Activated T-helper 1 cell treated with Interleukin-2 at 50 U/mL for 16 hours (primary cell): Measurements from ENCODE around the gene HOXA2.

Experiments
- DNase-seq: peaks from one replicate; pipeline ENCODE4 v3.0.0-alpha.2; 2020; ENCODE audit warnings: low read depth

The HOXA2 gene

DNA sequence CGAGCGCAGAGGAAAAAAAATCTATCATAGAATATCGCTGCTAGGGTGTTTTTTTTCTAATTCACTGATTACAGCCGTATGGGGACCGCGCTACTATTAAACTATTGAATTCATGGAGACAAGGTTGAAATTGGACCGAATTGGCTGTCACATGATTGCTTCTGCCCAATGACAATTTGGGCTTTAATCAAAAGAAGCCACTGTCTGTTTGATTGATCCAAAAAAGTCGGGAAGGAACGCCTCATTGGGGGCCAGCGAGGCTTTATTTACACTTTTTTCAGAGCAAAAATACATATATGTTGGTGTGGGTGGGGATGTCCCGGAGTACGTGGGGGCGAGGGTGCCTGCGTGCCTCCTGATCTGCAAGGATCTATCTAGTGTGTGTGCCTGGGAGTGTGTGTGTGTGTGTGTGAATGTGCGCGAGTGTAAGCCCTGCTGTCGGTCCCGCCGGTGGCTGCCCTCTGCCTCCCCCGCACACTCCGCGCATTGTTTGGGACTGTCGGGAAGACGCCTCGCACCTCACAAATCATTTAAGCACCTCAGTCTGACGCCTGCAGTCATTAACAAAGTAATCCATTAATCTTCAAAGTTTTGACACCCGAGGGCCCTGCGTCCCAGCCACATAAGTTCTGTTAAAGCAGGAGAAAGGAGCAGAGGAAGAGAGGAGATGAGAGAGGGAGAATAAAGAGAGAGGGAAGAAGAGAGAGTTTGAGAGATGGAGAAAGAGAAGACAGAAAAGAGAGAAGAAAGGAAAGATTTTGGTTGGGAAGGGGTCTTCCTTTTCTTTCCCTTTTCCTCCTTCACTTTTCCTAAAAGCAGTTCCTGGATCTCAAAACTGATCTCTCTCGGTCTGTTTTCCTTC is at the start of gene HOXA2:
Gene HOXA2, minus strand, starts transcription at position 103 of the 862 bp plus-strand sequence. CDS start 183 bp downstream, outside the sequence.
- DNase-seq, result no peak

DNA sequence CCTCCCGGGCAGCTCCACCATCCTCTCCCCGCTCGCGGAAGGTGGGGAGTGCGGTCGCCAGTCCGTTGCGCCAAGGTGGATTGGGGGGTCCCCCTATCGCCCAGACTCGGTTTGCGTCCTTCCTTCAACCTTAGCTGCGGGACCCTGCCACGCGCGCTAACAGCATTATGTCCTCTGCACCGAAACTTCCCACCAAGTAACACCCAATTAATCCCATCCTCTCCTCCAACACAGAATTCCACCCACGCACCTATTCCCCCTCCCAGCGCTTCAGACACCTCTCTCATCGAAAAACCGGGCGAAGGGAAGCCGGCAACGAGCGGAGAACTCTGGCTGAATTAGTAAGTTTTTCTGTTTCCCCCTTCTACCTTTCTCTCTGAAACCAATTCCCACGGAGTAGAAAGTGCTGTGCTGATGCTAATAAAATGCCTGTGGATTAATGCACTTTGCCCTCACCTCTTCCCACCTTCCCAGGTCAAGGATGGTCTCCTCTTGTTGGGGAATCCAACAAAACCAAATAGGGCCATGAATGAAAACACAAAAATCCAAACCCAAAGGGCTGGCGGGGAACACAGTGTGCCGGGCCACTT is 49.0 kb upstream of the HOXA2 start:
- no peak for DNase-seq

DNA sequence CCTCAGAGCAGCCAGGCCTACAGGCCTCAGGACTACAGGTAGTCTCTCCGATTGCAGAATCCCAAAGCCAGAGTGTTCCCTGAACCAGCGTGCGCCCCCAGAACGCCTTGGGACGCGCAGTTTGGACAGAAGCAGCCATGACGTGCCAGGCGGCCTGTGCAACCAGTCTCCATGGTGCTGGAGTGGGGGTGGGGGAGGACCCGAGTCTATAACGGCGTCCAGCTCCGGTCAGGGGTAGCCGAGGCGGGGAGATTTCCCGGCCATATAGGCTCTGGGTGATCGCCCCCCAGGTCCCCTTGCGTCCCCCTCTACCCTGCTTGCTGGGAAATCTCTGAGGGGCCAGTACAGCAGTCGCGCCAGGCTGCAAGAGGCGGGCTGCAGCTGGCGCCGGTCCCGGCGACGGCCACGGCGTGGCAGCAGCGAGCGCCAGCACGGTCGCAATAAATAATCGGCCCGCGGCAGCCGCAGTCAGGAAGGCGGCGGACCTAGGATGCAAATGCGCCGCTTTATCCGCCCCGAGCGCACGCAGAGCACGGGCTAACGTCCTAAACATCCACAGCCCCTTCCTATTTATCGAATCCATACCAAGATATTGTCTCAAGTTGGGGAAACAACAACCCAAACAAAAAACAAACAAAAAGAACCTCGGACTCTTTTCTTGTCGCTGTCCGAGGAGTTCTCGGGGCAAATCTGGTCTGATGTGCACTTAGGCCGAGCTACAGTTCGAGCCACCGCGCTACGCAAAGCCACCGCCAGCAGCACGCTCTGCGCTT is 48.3 kb upstream of the HOXA2 start:
- DNase-seq, result peak; percentile 34

DNA sequence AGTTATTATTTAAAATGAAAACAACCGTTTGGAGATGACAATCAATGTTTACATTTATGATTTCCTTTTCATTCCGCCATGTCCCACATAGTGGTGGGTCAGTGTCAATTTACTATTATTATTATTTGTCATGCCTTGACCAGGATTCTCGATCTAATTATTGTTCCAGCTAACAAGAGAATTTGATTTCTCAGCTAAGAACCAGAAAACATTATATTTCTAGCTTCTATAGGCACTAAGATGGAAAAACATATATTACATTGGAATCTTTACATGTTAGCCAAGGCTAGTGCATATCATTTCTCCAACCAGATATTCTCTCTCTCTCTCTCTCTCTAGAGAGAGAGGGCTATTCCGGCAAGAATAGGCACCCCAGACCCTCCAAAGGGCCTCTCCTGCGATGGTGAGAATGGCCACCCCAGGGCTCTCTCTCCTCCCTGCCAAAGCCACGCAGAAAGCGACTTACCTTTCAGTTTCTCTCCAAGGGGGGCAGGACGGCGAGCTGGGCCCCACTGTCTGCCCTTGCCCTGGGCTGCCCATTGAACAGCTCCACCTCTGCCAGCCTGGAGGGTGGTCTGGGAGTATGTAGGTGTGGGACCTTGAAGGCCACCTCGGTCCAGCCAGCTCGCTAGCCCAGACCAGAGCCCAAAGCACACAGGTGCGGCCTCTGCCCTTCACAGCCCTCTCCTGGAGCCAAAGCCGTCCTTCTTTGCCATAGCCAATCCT is 47.5 kb upstream of the HOXA2 start:
- DNase-seq, result no peak

DNA sequence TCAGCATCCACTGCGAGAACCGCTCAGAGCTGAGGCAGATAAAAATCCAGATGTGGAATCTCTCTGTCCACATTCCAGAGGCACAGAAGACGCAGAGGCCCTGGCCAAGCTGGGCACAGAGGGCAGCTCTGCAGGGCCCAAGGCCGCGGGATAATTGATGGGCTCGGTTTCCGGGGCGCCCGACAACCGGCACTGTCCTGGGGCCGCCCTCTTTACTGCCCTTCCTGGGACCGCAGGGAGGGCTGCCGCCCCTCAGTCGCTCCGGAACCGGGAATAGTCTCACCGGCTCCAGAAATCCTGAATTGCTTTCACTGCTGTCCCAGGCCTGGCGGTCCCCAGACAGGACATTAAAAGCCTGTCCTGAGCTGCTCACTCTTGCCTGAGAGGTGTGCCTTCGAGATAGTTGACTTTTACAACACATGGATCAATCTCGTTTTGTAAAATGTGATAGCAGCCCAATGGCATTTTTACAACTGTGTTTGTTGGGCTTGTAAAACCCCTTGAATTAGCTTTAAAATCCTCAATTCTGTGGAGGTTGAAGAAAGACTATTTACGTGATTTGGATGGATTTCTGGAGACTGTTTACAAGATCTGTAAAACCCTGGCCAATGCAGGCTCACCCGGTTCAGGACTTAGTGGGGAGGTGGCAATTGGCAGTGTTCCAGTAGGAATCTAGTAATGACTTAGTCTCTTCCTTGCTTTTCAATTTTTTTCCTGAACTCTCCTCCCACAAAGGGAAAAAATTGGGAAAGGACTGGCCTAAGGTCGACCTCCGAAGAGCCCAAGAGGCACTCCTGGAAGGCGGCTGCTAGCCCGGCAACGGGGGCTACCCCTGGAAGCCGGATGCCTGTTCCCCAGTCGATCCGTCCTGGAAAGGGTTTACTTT is 46.5 kb upstream of the HOXA2 start:
- no peak for DNase-seq

DNA sequence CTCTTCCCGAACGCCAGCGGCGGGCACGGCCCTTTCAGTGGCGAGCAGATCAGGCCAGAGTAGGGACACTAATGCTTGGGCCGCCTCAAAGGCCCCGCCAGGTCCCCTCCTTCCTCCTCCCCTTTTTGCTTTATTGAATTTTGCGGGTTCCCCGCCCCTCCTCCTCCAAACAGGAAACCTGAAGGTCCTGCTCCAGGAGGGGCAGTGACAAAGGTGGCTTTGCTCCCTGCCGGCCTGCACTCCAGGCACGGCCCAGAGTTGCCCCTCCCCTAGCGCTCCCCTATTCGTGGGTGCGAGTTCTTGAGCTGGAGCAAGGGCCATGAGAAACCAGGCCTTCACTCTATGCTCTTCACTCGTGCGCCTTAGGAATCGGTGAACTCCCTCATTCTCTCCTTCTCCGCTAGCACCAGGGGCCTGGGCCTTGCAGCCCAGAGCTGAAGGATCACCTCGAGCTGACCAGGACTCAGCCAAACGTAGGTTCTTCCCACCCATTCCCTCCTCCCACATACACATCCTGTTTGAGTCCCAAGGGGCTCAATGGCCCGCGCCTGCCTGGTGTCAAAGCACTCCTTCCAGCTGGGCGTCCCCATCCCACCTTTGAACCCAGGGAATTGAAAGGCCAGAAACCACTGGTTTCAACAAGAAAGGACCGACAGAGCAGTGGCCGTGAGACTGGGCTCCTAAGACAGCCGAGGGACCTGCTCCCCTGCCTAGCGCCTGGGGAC is 45.7 kb upstream of the HOXA2 start:
- DNase-seq, result no peak

DNA sequence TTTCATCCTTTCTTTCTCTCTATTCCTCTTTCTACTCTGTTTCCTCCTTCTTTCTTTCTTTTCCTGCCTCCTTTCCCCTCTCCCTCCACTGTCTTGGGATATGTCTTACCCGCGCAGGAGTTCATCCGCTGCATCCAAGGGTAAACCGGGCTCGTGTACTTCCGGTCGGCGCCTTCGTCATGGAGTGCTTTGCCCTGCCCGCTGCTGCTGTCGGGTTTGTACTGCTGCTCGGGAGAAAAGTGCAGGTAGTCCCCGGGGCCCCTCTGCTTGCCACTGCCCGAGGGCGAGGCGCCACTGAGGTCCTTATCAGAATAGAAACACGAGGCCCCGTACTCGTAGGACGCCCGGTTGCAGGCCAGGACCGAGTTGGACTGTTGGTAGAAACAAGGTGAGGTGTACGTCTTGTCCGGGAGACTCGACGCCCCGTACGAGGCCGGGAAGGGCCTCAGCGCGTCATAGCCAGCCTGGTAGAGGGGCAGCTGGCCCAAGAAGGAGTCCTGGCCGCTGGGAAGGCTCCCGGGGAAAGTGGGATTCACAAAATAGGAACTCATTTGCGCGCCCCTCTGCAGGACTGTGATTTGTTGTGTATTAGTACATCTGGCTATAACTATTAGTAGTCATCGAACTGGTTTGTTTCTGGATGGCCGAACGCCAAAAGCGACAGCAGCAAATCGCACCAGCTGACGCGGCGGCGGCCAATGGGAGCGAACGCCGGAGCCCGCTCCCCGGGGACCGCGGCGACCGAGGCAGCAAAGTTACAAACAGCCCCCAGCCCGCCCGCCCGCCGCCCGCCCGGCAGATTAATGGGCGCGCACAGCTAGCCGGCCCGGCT is 44.9 kb upstream of the HOXA2 start, which contains the start of gene HOXA6:
Gene HOXA6, minus strand, starts transcription at position 576 of the 832 bp plus-strand sequence. Its CDS starts 25 bp downstream, at position 551.
- no peak for DNase-seq

DNA sequence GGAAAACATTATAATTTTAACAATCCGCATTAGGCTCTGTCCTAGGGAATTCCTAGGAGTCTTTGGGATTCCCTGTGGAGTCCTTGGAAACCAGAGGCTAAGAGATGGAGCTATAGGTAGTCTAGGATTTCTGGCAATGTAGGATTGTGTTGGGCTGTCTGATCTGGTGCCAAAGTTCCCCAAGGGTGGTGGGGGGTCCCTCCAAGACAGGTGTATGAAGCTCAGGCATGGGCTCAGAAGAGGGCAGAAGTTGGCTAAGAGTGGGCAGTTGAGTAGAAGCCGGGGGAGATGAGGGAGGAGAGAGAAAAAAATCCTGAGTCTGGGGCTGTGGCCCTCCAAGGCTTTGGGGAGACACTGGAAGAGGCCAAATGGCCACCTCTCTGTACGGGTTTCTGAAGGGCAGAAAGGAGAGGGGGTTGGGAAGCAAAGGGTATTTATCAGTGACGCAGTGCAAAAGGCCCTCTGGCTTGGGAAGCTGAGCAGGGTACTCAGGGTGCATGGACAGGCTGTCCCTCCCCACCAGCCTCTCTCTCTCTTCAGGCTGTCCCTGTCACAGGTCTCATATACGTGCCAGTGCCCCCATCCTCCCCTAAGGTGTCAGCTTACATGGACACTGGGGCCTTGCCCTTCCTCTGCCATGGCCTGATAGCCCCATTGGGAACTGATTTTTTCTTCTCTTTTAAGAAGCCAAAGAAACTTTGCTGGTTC is 44.2 kb upstream of the HOXA2 start:
- DNase-seq, result no peak

DNA sequence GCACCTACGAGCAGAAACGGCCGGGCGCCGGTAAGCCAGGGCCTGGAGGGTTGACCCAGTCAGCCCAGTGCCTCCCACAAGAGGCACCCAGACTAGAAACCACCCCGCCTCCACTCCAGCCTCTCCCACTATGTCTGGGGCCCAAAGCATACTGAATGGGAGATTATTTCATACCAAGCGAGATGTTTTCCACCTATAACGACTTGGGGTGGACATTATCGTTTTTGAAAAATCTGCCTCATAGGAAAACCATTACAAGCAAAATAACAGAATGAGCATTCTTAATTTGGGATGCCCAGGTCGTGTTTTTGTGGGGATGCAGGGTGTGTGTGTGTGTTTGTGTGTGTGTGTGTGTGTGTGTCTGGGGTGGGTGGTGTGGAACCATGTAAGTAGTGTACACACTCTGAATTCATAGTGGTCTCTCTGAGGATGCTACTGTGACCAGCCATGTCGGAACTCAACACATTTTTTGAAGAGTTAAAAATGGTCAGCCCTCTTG is 43.5 kb upstream of the HOXA2 start:
- no peak for DNase-seq

DNA sequence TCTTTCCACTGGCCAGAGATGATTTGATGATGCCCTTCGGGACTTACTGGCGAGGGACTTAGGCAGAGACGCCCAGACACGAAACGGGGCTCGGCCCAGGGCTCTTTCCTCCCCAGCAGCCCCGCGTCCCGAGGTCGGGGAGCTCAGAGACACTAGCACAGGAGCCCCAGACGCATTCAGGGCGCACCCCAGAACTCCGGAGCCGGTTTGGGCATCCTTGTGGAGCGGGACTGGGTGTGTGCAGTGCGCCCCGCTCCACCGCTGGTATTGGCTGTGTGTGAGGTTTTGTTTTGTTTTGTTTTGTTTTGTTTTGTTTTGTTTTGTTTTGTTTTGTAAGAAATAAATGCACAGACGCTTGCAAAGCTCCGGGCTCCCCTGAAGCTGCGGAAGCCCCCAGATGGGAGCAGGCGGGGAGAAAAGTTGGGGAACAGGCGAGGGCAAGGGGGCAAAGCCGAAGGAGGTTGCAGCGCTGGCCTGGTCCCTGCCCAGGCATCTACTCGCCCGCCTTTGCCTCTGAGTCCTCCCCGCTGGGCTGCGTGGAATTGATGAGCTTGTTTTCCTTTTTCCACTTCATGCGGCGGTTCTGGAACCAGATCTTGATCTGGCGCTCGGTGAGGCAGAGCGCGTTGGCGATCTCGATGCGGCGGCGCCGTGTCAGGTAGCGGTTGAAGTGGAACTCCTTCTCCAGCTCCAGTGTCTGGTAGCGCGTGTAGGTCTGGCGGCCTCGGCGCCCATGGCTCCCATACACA is 42.9 kb upstream of the HOXA2 start:
- no peak for DNase-seq

DNA sequence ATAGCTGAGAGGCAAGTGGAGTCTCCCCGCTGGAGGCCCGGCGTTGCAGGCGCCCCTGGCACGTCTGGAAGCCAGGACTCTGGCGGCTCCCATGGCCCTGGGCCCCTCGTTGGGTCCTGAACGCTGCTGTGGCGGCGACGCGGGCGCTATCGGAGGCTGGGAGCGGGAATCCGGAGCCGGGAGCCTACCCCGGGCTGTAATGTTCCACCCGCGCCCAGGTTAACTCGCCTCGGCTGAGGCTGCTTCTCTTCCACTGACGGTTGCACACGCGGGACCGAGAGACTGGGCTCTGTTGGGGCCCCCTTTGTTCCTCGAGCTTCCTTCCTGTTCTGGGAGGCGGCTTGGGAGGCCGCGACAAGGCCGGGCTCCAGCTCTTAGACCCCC is 42.3 kb upstream of the HOXA2 start:
- DNase-seq, result no peak

DNA sequence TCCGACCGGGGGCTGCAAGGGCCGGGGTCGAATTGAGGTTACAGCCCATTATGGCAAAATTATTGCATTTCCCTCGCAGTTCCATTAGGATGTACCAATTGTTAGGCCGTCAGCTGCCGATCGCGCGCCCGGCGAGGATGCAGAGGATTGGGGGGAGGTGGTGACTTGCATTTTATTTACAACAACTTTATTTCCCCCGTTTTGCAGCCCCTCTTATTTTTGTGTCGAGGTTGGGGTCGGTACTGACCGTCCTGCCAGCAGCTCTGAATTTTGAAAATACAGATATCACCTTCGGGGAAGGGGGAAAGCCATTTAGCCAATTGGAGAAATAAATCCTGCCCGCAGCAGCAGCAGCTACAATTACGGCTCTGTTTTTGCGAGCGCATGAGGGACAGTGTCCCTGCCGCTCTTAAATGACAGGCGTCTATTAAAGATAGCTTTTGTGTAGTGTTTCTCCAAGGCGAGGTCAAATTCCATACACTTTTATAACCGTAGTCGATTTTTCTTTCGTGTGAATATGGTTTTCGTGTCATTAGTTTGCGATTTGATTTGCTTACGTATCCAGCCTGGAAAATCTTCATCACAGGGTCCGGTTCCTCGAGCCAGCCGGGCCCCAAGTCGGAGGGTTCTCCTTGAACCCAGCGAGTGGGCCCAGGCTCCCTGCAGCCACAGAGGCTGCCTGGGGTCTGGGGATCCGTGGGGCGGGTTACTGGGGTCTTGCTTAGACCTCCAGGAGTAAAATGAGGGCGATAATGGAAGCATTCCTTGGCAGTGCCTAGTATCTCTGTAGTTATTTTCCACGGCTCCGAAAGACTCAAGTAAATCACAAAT is 41.7 kb upstream of the HOXA2 start:
- DNase-seq, result no peak

DNA sequence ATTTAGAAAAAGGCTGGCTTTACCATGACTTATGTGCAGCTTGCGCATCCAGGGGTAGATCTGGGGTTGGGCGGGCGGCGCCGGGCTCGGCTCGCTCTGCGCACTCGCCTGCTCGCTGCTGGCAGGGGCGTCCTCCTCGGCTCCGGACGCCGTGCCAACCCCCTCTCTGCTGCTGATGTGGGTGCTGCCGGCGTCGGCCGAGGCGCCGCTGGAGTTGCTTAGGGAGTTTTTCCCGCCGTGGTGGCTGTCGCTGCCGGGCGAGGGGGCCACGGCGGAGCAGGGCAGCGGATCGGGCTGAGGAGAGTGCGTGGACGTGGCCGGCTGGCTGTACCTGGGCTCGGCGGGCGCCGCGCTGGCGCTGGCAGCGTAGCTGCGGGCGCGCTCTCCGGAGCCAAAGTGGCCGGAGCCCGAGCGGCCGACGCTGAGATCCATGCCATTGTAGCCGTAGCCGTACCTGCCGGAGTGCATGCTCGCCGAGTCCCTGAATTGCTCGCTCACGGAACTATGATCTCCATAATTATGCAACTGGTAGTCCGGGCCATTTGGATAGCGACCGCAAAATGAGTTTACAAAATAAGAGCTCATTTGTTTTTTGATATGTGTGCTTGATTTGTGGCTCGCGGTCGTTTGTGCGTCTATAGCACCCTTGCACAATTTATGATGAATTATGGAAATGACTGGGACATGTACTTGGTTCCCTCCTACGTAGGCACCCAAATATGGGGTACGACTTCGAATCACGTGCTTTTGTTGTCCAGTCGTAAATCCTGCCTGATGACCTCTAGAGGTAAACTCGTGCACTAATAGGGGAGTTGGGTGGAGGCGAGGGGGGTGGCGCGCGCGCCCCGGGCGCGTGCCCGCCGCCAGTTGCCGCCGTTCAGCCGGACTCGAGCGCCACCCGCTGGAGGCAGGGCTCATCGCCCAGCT is 40.8 kb upstream of the HOXA2 start, which contains the start of gene HOXA5:
Gene HOXA5, minus strand, starts transcription at position 659 of the 927 bp plus-strand sequence. Its CDS starts 74 bp downstream, at position 585.
- DNase-seq, result no peak

DNA sequence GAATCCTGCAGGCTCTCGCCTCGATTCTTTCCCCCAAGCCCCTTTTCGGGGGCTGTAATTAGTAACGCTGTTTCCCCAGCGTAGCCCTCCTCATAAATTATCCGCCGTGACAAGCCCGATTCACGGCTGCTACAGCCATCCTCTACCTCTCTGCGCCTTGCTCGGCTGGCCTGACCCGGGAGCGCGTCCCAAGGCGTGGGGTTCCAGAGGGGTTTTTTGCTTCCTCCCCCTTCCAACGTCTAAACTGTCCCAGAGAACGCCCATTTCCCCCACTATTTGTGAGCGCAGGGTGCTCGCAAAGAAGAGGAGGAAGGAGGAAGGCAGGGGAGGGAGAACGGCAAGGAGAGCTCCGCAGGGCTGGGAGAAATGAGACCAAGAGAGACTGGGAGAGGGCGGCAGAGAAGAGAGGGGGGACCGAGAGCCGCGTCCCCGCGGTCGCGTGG is 40.1 kb upstream of the HOXA2 start:
- DNase-seq, result no peak

DNA sequence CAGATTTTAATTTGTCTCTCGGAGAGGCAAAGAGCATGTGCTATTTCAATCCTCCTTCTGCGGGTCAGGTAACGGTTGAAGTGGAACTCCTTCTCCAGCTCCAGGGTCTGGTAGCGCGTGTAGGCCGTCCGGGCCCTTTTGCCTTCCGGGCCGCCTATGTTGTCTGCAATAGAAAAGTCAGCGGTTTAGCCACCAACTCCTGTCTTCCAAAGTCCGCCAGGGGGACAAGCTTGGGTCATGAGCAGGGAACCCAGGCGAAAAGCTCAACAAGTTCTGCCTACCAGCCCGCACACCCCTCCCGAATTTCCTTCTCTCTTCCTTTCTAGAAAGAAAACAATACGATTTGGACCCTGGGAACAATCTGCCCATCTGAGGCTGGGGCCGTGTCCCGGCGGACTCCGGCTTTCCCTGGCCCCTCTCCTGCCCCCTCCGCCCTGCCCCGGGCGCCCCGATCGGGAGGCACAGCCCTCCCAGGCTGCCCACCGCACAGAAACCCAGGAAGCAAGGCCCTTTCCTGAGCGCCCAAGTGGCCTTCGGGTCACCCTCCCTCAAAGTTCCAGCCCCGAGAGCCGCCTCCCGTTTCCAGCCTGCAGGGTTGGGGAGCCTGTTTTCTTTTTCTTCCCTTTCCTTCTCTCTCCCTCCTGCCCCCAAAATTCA is 39.6 kb upstream of the HOXA2 start:
- no peak for DNase-seq
